Stimulated activated CD8-positive, alpha-beta memory T cell treated with anti-CD3 and anti-CD28 coated beads, Interleukin-4, amount 100 ng/mL, for 4 hours (primary cell): ENCODE data around the gene ZNF341.
"Not testable (repeated sequence)": the region's sequence is repeated elsewhere in the genome, so short reads cannot be mapped to it uniquely, and the experiment has no call there.

Source experiments
- DNase-seq, 2 donors: peaks; one replicate each; pipeline ENCODE4 v3.0.0-alpha.2; 2020; ENCODE audit warnings: low read depth in 2 of 2, low spot score in 1 of 2

Gene ZNF341

GRCh38 chr20:33792598-33792989 lies 60.8 kb downstream of the ZNF341 start:
- not testable (repeated sequence) for DNase-seq

GRCh38 chr20:33793011-33793931 lies 61.5 kb downstream of the ZNF341 start:
- DNase-seq: no peak

DNA sequence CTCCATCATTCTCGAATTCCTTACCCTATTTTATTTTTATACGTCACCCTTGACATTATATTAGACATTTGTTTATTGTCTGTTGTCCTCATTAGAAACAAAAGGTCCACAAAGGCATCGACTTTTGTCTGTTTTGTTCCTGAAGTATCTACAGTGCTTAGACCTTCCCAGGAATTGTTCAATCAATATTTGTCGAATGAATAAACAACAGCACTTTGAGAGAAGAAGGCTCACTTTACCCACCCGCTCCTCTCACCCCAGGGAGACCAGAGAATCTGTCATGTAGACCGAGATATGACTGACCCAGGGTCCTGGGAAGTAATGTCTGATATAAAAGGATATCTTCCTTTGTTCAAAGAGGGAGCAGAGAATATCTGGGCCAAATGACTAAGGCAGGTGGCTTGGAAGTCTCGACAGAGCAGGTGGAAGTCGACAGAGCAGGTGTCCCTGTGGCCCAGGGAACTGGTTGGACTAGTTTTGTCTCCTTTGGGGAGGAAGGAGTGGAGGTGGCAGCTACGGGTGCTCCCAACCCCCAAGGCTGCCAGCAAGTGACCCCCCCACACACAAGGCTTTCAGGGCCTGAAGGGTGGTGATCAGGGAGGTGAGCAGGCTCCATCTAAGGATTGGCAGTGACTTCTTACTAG lies 64.6 kb downstream of the ZNF341 start:
- no peak for DNase-seq

- DNase-seq: no peak
Measured at GRCh38 chr20:33796907-33797544, 65.2 kb downstream of the ZNF341 start.

DNA sequence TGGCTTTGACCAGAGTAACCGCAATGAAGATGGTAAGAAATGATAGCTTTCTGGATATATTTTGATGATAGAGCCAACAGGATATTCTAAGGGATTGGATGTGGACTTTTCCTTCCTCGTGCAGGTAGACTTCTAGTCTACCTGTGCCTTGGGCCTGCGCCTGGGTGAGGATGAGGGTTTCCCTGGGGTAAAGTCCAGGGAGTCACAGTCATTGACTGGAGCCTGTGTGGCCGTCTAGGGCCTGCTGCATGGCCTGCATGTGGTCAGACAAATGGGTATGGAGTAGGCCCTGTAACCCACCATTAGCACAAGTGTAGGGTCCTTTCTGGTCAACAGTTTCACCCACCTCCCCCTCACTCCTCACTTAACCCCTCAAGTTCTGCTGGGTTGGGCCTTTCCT lies 66.6 kb downstream of the ZNF341 start:
- no peak for DNase-seq

- DNase-seq: no peak
Measured at GRCh38 chr20:33803921-33804337, 72.1 kb downstream of the ZNF341 start.

GRCh38 chr20:33808388-33808787 lies 76.6 kb downstream of the ZNF341 start:
- DNase-seq: no peak

DNA sequence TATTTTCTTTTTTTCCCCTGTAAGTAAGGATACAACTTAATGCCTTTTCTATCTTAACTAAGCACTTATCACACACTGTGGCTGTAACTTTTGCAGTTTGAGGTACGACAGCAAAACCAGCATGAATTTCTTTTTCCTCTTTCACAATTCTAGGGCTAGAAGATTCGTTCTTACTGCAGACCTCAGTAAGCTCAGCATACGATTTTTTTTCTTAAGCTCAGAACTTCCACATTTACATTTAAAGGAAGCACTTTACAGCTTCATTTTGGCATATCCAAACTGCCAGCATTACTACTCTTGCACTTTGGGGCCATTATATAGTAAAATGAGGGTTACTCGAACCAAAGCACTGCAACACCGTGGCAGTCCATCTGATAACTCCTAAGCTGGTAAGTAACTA lies 78.5 kb downstream of the ZNF341 start:
- DNase-seq: no peak

DNA sequence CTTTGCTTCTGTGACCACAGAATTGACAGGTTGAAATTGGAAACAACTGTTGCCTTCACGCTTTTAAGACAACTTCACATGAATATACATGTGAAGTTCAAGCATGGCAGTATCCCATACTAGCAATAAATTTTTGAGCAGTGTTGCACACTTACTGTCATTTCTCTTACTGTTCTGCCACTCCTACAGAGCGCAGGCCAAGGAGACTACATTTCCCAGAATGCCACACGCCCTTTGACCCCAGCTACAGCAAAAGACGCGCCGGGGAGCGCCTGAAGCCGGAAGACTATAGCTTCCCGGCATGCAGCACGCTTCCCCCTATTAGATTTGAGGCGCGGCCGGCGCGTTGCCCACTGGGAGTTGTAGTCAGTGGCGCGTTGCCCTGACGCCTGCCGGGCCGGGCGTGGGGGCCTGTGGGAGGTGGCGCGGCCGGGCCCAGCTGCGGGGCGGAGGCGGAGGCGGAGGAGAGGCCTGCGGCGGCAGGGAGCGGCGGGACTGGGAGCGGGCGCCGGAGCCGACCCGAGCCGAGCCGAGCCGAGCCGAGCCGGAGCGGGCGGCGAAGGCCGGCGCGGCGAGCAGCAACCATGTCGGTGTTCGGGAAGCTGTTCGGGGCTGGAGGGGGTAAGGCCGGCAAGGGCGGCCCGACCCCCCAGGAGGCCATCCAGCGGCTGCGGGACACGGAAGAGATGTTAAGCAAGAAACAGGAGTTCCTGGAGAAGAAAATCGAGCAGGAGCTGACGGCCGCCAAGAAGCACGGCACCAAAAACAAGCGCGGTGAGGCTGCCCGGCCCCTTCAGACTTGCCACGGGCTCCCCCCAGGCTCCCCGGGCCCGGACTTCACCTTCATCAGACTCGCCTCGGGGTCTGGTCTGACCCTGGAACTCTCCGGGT lies 79.3 kb downstream of the ZNF341 start, which contains the start of gene CHMP4B:
CHMP4B (plus strand) TSS at position 464 of the 891 bp plus-strand sequence; CDS start at position 585, 121 bp downstream.
- peak; percentile 95 to 97 for DNase-seq

DNA sequence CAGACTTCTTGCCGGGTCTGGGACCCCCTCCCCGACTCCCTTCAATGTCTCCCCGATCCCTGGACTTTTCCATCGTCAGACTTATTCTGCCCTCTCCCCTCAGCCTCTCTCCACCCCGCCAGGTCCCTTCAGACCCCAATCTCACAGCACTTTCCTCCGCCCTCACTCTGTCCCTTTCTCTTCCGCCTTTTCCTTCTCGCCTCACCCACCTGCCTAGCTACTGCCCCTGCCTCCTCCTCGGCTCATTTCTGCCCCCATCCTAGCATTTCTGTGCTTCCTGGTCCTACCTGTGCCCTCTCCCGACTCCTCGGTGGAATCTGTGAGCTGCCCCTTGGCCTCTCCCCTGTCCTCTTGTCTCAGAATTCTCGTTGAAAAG lies 80.0 kb downstream of the ZNF341 start:
- peak in 1 of 2 donors; percentile 3 for DNase-seq

DNA sequence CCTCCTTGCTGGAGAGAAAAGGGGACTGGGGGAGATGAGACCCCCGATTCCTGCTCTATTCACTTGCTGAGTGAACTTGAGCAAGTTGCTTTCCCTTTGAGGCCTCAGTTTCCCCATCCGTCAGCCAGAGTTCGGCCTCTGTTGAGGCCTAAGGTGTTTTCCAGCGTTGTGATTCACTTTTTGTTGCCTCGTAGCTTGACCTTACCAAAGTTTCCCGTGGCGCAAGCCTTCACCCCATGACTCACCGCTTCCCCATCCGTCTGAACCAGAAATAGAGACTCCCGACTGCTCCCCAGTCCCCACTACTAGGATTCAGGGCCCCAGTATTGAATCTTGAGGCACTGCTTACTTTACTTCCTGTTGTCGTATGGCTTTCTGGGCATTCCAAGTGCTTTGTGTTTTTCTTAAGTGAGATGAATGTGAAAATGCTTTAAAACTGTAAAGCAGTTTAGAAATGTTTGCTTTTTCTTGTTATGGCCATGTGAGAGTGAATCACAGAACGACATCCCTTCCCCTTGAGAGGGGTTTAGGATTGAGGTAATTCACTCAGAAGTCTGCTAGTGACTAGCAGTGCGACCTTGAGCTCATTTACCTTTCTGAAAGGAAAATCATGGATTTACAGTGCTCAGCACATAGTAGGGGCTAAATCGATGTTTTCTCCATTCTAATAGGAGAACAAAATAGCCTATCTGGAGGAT lies 80.5 kb downstream of the ZNF341 start:
- no peak for DNase-seq

DNA sequence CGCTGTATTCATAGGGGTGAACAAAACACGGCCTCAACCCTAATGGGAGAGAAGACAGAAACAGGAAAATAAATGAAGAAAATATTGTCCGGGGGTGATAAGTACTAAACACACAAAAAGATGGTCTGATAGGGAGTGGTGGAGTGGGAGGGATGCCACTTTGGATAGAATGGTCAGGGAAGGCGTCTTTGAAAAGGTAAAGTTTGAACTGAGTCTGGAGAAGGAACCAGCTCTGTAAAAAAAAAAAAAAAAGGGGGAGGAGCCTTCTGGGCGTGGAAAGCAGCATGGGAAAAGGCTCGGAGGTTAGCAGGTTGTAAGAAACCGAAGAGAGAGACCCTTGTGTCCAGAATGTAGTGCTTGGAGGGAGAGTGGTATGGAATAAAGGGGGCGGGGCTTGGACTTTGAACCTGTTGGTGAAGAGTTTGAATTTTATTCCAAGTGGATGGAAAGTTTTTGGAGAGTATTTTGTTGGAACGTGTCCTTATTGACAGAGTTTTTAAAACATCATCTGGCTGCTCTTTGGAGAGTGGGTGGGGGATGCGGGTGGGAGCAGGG lies 81.2 kb downstream of the ZNF341 start:
- DNase-seq: no peak

DNA sequence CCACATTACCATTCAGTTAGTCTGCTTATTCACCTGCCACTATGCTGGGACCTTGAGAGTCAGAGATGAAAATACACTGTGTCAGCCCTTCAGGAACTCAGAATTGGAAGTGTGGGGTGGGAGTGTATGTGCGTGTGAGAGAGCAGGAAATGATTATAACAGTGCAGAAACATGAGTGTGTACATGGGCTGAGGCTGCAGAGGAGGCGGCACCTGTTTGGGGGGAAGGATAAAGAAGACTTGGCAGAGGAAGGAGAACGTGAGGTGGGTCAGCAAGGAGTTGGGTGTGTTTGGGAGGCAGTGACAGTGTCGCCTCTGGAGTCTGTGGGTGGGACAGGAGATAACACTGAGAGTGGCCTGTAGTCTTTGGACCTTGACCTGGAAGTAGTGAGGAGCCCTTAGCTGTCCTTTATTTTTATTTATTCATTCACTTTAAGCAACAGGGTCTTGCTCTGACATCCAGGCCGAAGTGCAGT lies 82.5 kb downstream of the ZNF341 start:
- no peak for DNase-seq

DNA sequence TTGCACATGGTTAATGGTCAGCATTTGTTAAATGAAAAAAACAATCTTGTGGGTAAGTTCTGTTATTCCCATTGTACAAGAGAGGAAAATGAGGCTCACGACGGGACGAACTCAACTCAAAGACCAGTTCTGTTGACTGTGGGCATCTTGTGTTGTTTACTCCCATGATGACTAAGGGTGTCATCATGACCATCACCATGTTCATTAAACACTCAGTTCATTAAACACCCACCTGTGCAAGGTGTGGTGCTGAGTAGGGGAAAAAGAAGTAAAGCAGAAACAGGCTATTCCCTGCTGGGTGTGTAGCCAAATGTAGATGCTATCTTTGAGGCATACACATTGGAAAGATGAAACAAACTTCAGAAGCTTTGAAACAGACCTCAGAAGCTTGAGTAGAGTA lies 83.9 kb downstream of the ZNF341 start:
- DNase-seq: no peak

DNA sequence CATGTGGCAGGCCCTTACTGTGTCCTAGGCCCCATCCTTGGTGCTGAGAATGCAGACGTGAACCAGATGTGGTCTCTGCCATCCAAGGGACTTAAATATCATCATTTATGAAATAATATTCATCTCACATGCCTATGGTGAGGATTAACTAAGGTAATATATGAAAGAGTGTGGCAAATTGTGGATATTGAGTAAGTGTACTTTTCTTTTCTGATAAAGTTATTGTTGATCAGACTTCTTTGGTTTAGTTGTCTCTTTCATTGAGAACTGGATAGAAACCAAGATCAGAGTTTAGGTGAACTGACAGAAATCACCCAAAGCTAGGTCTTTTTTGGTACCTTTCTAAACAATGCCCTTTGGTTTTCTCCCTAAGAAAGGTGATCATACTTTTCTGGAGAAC lies 84.4 kb downstream of the ZNF341 start:
- DNase-seq: no peak

- no peak for DNase-seq
Measured at GRCh38 chr20:33817411-33817810, 85.6 kb downstream of the ZNF341 start.

GRCh38 chr20:33819456-33819855 lies 87.7 kb downstream of the ZNF341 start:
- DNase-seq: no peak

DNA sequence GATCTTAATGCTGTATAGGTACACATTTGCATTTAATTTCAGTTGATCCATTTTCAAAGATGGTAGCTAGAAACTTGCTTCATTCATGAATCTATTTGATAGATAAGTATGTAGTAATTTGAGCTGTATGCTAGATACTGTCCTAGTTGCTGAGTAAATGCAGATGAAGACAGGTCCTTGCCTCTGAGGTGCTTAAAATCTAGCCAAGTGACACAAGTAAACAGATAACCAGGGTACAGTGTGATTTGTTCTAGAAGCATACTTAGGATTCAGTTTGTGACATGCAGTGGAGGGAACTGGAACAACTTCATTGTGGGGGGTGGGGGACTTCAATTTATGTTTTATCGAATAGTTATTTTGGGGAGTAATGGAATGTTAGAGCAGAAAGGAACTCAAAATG lies 88.6 kb downstream of the ZNF341 start:
- no peak for DNase-seq

DNA sequence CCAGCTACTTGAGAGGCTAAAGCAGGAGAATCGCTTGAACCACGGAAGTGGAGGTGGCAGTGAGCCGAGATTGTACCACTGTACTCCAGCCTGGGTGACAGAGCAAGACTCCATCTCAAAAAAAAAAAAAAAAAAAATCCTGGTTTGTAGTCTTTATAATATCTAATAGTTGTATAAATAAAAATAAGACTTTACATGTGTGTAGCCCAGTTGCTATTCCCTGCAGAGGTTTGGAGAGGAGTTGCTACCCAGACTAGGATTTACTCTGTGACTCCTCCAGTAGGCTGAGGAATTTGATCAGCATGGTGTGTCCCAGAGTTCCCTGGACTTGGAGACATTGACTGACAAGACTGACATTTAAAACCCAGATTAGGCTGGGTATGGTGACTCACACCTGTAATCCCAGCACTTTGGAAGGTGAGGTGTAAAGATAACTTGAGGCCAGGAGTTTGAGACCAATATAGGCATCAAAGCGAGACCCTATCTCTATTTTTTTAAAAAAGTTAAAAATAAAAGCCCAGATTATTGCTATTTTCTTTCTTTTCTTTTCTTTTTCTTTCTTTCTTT lies 89.6 kb downstream of the ZNF341 start:
- no peak for DNase-seq

GRCh38 chr20:33822423-33822822 lies 90.6 kb downstream of the ZNF341 start:
- no peak for DNase-seq
